ENCODE results near the gene DPP6.

- TF ChIP-seq CTCF (IDR thresholded peaks at IDR 0.05) (no peak), POLR2A (IDR thresholded peaks at IDR 0.05) (no peak)
Observed at GRCh38 chr7:154231732-154232131, 179.5 kb downstream of the DPP6 start.
